ENCODE results near the gene CLPTM1. TPM values are rescaled to one million over a fixed set of nuclear protein-coding genes. Genes with fewer than 3 reads are reported as not detected.

The CLPTM1 gene
- total and polyA plus RNA-seq, 9 of the 15 experiments (the other 6 are each of a cell fraction or from before 2014, with no cell fraction given), result 0.37 to 96.0 (median 27.5) TPM

GRCh38 chr19:45009625-45010255 lies 54.6 kb downstream of the CLPTM1 start:
- Histone ChIP-seq H3K36me3 (ENCODE audit: control insufficient read depth, insufficient read depth, low read length) (no peaks in the 10 kb centered on the region), H3K9ac (ENCODE audit: insufficient read depth in 1 of 2, low read depth in 2 of 2, low read length in 2 of 2) (no peak overlapping the region), H3K27ac (ENCODE audit: extremely low read depth, low read depth, low read length) (no peak overlapping the region), H3K4me3 (no peak overlapping the region), H3K4me2 (ENCODE audit: insufficient read depth, low read length) (no peak overlapping the region), H3K9me1 (ENCODE audit: control insufficient read depth, insufficient read depth, low read length) (no peaks in the 10 kb centered on the region), H4K20me1 (replicated peaks; ENCODE audit: control insufficient read depth, insufficient read depth, low read length) (no peaks in the 10 kb centered on the region), H3K27me3 (ENCODE audit: control insufficient read depth in 2 of 2, insufficient read depth in 2 of 2, low read length in 2 of 2) (no peaks in the 10 kb centered on the region), H2AFZ (ENCODE audit: low read depth, low read length) (no peak overlapping the region), H3K4me1 (replicated peaks in 1 of 2; ENCODE audit: control insufficient read depth in 2 of 2, insufficient read depth in 2 of 2, low read length in 2 of 2) (peaks cover 12 to 16% of the 10 kb centered on the region in 2 experiments), H3K9me3 (replicated peaks; ENCODE audit: control insufficient read depth, insufficient read depth, low read depth, low read length) (no peaks in the 10 kb centered on the region), H3K79me2 (ENCODE audit: control insufficient read depth, insufficient read depth, low read length) (no peaks in the 10 kb centered on the region)
- BruUV-seq (replicated peaks), result no TSS peak
- ATAC-seq, result no peak
- no peak for TF ChIP-seq RNF2 (IDR thresholded peaks at IDR 0.05)
- TF ChIP-seq SRSF1 (IDR thresholded peaks at IDR 0.05; ENCODE audit: low read depth, low read length), result no peak
- TF ChIP-seq ZNF224 (CRISPR knock-in tag; IDR thresholded peaks at IDR 0.05), result no peak
- no peak for TF ChIP-seq ZBTB9 (CRISPR knock-in tag; IDR thresholded peaks at IDR 0.05)
- POLR2A ChIA-PET, result interaction anchor here (0.8 to 1.4 kb wide), 2 partner anchors 29 to 394 kb away, joined by 3 read pairs; partner anchors contain the start of gene CLASRP
- intact Hi-C loops (cut with micrococcal nuclease) (loop anchor here (10.0 kb wide), 2 partner anchors 235 to 325 kb away; partner anchors contain the start of gene EXOC3L2), in situ Hi-C loops (cut with MboI) (no loop called here)
- CTCF ChIA-PET (ENCODE audit: low intra/inter-chr PET ratio), result no interaction called here
- DNase-seq (ENCODE audit: extremely low read depth in 1 of 4, low spot score in 3 of 4), result no peak
- FAIRE-seq, result no peak
- 72% methylated on average over 9 of the region's 9 CpGs for WGBS (ENCODE audit: insufficient coverage, low coverage, missing lambda C conversion rate)

Data from K562 (cell line).